Sigmoid colon (tissue), 7 donors: ENCODE data around the gene IFT20. TPM values are rescaled to one million over a fixed set of nuclear protein-coding genes. Genes with fewer than 3 reads are reported as not detected.

Experiments used
- DNase-seq: peaks from one replicate; pipeline ENCODE4 v3.0.0-alpha.2; 2019
- H3K27ac ChIP-seq, 4 donors: fragments of 200-600 bp; sonication (generic); one replicate each; pipeline ENCODE4 v1.5.1; 2016 to 2019; ENCODE audit warnings: mild to moderate bottlenecking in 1 of 4
- H3K27me3 ChIP-seq, 3 donors: fragments of 200-600 bp; sonication (generic); one replicate each; pipeline ENCODE4 v1.5.1; 2019; ENCODE audit warnings: mild to moderate bottlenecking in 1 of 3
- H3K36me3 ChIP-seq, 4 donors: fragments of 200-600 bp; sonication (generic); one replicate each; pipeline ENCODE4 v1.5.1; 2016 to 2019
- H3K4me1 ChIP-seq, 4 donors: fragments of 200-600 bp; sonication (generic); one replicate each; pipeline ENCODE4 v1.5.1; 2017 to 2019
- H3K4me3 ChIP-seq, 4 donors: fragments of 200-600 bp; sonication (generic); one replicate each; pipeline ENCODE4 v1.5.1; 2017 to 2019; ENCODE audit warnings: mild to moderate bottlenecking in 2 of 4, moderate library complexity in 1 of 4
- H3K9me3 ChIP-seq, 4 donors: fragments of 200-600 bp in 3 of 4; sonication (generic) in 3 of 4; one replicate each; pipeline versions ENCODE4 v1.5.1 to v1.6.1; 2013 to 2019
- EP300 ChIP-seq, 4 donors: sonication (generic); formaldehyde crosslinking; IDR thresholded peaks; one replicate each; pipeline ENCODE4 v1.6.1; 2017; ENCODE audit warnings: antibody characterized with exemption in 4 of 4
- POLR2A ChIP-seq, 2 donors: fragments of 450-650 bp; IDR thresholded peaks; one replicate each; pipeline ENCODE4 v1.6.1; 2016; ENCODE audit warnings: antibody characterized with exemption in 2 of 2, mild to moderate bottlenecking in 2 of 2, moderate library complexity in 2 of 2
- POLR2AphosphoS5 ChIP-seq, 4 donors: sonication (generic); formaldehyde crosslinking; IDR thresholded peaks; one replicate each; pipeline ENCODE4 v1.6.1; 2017; ENCODE audit warnings: antibody characterized with exemption in 4 of 4
- WGBS, 2 donors: extraction: QIAGEN DNeasy Blood & Tissue Kit; methylation state at CpG; one replicate each; pipeline ENCODE4 v1.1.7; 2013; 5-methylcytosine and 5-hydroxymethylcytosine counted together
- intact Hi-C: fragments of 100-400 bp; cut with DNase I; formaldehyde crosslinking; loops from one replicate; pipeline ENCODE4 v1.15.1; 2023
- polyA plus RNA-seq, 3 donors: library from polyadenylated mRNA; stranded (reverse); fragments of 200-250 nt; gene quantifications; one replicate each; pipeline ENCODE4 v1.2.3, GENCODE V29; 2013
- total RNA-seq, 4 donors: library from RNA; depleted of rRNA; stranded (reverse); fragments of >200 nt; gene quantifications; one replicate each; pipeline ENCODE4 v1.1.0, GENCODE V29; 2016
- TF ChIP-seq, protein P1 (sequence below), 4 experiments: fragments of 450-650 bp in 3 of 4; fragments of 200-600 bp in 1 of 4; IDR thresholded peaks; one replicate each; pipeline ENCODE4 v1.5.1; 2016 to 2019; ENCODE audit warnings: antibody characterized with exemption in 4 of 4, mild to moderate bottlenecking in 3 of 4, moderate library complexity in 2 of 4
- donor health status: healthy with polysubstance abuse.
- donor health status: Bipolar disorder and iron deficiency.
- donor health status: healthy.

The IFT20 gene
- total and polyA plus RNA-seq, 7 donors, result 32.5 to 73.6 (median 58.4) TPM

DNA sequence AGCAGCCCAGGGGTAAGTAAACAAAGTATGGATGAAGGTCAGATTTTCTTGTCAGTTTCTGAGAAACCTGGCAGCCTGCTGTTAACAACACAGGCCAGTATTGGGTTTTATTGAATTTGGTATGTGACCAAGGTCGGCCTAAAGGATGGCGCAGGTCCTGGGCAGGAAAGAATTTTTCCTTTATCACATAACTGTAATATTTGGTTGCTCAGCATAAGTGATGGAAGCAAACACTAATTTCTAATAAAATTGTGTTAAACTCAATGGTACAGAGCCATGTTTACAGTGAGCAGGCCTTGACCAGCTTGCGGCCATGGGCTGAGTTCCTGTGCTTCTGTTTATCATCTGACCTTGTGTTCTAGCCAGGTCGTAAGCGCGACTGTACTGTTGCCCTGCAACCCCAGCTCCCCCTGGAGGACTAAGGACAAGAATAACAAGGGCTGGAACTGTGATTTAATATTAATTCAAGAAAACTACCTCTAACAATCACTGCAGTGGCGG is 11.5 kb upstream of the IFT20 start:
- WGBS, 2 donors, result 73 to 77% methylated on average over 7 of the region's 7 CpGs

DNA sequence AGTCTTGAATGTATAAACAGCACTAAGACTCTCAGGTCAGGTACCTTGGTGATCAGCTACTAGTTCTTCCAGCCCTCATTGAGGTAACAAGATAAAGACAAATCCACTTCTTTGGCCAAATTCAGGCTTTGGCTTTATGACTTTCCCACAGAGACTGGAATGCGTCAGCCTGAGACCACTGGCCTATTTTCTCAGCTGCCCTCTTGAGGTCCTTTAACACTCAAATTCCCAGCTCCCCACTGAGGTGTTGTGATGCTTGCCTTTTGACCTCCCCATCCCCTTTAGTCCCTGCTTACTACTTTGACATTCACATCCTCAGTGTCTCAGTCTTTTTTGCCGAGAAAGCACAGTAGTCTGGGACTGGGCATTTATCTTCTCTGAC is 10.9 kb upstream of the IFT20 start:
- H3K36me3 ChIP-seq, result peaks cover 45 to 99% (median 66%) of the 10 kb centered on the region in 4 donors
- no peak overlapping the region for H3K4me3 ChIP-seq
- H3K9me3 ChIP-seq, result no peaks in the 10 kb centered on the region
- DNase-seq, result no peak
- TF ChIP-seq POLR2A (IDR thresholded peaks at IDR 0.05) (no peak), EP300 (IDR thresholded peaks at IDR 0.05) (no peak), POLR2AphosphoS5 (IDR thresholded peaks at IDR 0.05) (no peak)
- TF ChIP-seq, protein P1, sequence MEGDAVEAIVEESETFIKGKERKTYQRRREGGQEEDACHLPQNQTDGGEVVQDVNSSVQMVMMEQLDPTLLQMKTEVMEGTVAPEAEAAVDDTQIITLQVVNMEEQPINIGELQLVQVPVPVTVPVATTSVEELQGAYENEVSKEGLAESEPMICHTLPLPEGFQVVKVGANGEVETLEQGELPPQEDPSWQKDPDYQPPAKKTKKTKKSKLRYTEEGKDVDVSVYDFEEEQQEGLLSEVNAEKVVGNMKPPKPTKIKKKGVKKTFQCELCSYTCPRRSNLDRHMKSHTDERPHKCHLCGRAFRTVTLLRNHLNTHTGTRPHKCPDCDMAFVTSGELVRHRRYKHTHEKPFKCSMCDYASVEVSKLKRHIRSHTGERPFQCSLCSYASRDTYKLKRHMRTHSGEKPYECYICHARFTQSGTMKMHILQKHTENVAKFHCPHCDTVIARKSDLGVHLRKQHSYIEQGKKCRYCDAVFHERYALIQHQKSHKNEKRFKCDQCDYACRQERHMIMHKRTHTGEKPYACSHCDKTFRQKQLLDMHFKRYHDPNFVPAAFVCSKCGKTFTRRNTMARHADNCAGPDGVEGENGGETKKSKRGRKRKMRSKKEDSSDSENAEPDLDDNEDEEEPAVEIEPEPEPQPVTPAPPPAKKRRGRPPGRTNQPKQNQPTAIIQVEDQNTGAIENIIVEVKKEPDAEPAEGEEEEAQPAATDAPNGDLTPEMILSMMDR (IDR thresholded peaks at IDR 0.05), result no peak
- no peaks in the 10 kb centered on the region for H3K27me3 ChIP-seq
- intact Hi-C loops, result no loop called here
- peak overlapping the region in 1 of 4 donors; percentile 24 for H3K27ac ChIP-seq
- peaks cover 0 to 11% (median 0%) of the 10 kb centered on the region in 4 donors for H3K4me1 ChIP-seq
- WGBS, 2 donors, result 92 to 93% methylated on average over 2 of the region's 2 CpGs

More for the DNA sequence above, 11.5 kb upstream of the IFT20 start:
- intact Hi-C loops, result no loop called here
- no peak for DNase-seq
- H3K27ac ChIP-seq, result peak overlapping the region in 2 of 4 donors; percentile 24 to 40
- H3K36me3 ChIP-seq, result peaks cover 45 to 99% (median 66%) of the 10 kb centered on the region in 4 donors
- peaks cover 0 to 11% (median 0%) of the 10 kb centered on the region in 4 donors for H3K4me1 ChIP-seq
- TF ChIP-seq, protein P1 (IDR thresholded peaks at IDR 0.05), result no peak
- TF ChIP-seq POLR2AphosphoS5 (IDR thresholded peaks at IDR 0.05), result no peak
- TF ChIP-seq POLR2A (IDR thresholded peaks at IDR 0.05), result no peak
- no peak for TF ChIP-seq EP300 (IDR thresholded peaks at IDR 0.05)
- no peaks in the 10 kb centered on the region for H3K27me3 ChIP-seq
- H3K4me3 ChIP-seq, result no peak overlapping the region
- no peaks in the 10 kb centered on the region for H3K9me3 ChIP-seq

DNA sequence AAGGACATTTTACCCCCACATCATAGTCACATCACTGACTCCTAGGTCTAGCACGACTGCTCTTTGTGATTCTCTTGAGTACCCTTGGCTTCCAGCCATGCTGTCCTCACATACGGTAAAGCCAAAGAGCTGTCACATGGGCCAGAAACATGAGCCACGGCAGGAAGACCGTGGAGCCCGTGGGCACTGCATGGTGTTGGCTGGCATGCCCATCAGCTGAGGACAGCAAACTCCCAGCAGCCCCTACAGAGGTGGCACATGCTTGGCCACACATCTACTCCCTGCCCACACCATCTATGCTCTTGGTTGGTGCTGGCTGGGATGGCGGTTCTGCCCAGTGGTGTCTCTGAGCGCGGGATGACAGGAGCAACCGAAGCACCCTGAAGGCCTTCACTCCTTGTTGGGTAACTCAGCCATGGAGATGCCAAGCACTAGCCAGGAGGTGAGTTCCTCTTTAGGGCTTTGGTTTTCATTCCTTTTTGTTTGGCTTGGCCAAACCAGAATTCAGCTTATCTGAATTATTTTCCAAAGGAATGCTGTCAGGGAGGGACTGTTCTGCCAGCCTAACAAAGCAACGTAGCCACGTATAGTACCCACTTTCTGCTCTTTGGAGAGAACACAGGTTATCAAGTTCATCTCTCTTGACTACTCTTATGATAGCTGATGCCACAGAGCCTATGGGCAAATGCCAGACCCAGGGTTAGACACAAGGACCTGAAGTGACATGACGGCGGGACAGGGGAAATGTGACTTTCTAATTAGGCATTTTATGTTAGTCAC is 10.3 kb upstream of the IFT20 start:
- no peaks in the 10 kb centered on the region for H3K9me3 ChIP-seq
- no peak overlapping the region for H3K27ac ChIP-seq
- DNase-seq, result no peak
- no peak overlapping the region for H3K4me3 ChIP-seq
- H3K27me3 ChIP-seq, result no peaks in the 10 kb centered on the region
- WGBS, 2 donors, result 78 to 87% methylated on average over 13 of the region's 13 CpGs
- no peak for TF ChIP-seq EP300 (IDR thresholded peaks at IDR 0.05)
- no peak for TF ChIP-seq POLR2AphosphoS5 (IDR thresholded peaks at IDR 0.05)
- TF ChIP-seq, protein P1 (IDR thresholded peaks at IDR 0.05), result no peak
- no peak for TF ChIP-seq POLR2A (IDR thresholded peaks at IDR 0.05)
- intact Hi-C loops, result no loop called here
- H3K4me1 ChIP-seq, result peaks cover 0 to 11% (median 0%) of the 10 kb centered on the region in 4 donors
- peaks cover 48 to 99% (median 66%) of the 10 kb centered on the region in 4 donors for H3K36me3 ChIP-seq

DNA sequence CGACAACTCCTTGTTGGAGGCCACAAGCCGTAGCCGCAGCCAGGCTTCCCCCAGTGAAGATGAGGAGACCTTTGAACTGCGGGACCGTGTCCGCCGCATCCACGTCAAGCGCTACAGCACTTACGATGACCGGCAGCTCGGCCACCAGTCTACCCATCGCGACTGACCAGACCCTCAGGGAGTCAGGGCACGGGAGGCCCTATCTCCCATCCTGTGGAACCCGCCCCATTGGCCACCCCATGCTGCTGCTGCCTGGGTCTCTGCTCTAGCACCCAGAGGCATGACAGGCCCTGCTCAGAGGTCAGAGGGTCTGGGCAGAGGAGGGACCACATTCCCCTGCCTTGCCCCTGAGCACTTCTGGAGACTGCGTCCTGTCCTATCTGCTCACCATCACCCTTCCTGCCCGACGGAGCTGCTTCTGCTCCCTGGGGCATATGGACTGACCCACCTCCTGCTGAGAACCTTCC is 9.2 kb upstream of the IFT20 start:
- intact Hi-C loops, result no loop called here
- Histone ChIP-seq H3K36me3 (peaks cover 49 to 99% (median 64%) of the 10 kb centered on the region in 4 donors), H3K27me3 (no peaks in the 10 kb centered on the region), H3K4me3 (no peak overlapping the region), H3K9me3 (no peaks in the 10 kb centered on the region), H3K27ac (no peak overlapping the region), H3K4me1 (peaks cover 0 to 11% (median 0%) of the 10 kb centered on the region in 4 donors)
- no peak for DNase-seq
- WGBS, 2 donors, result 93 to 94% methylated on average over 19 of the region's 19 CpGs
- TF ChIP-seq EP300 (IDR thresholded peaks at IDR 0.05) (no peak), POLR2A (IDR thresholded peaks at IDR 0.05) (no peak), POLR2AphosphoS5 (IDR thresholded peaks at IDR 0.05) (no peak)
- TF ChIP-seq, protein P1 (IDR thresholded peaks at IDR 0.05), result no peak
